D721Med (cell line): Measurements from ENCODE around the gene SLC13A4.
A peak's percentile ranks its signal among the peaks of the same experiment; 100 is the strongest.

ENCODE experiments used
- DNase-seq: peaks from one replicate; pipeline ENCODE4 v3.0.0; 2011; ENCODE audit warnings: low spot score; ENCODE audit not compliant: insufficient read length
- FAIRE-seq: peaks from 2 replicates; lab custom pipeline; 2011; peaks lifted over from hg19 to GRCh38; lab: Jason Lieb, UNC
- CTCF ChIP-seq: IDR thresholded peaks from 2 replicates; pipeline ENCODE4 v1.5.1; 2012; ENCODE audit warnings: mild to moderate bottlenecking, control low read depth; ENCODE audit not compliant: insufficient read depth; ENCODE audit errors: missing control alignments

The SLC13A4 gene

GRCh38 chr7:135662373-135663114 is 65.4 kb downstream of the SLC13A4 start, which contains the start of gene STMP1:
TSS of gene STMP1 (plus strand) at chr7:135662514.
- TF ChIP-seq CTCF, result peak; percentile 50
- peak; percentile 82 for DNase-seq
- no peak for FAIRE-seq

GRCh38 chr7:135662123-135662372 is 65.9 kb downstream of the SLC13A4 start:
- DNase-seq (no peak), FAIRE-seq (no peak)
- no peak for TF ChIP-seq CTCF

GRCh38 chr7:135661311-135662122 is 66.5 kb downstream of the SLC13A4 start:
- DNase-seq, result no peak
- TF ChIP-seq CTCF, result no peak
- FAIRE-seq, result no peak

GRCh38 chr7:135659159-135659846 is 68.7 kb downstream of the SLC13A4 start:
- TF ChIP-seq CTCF, result no peak
- FAIRE-seq, result no peak
- DNase-seq, result no peak

GRCh38 chr7:135658564-135658963 is 69.4 kb downstream of the SLC13A4 start:
- no peak for FAIRE-seq
- no peak for DNase-seq
- no peak for TF ChIP-seq CTCF

- no peak for TF ChIP-seq CTCF
- DNase-seq, result no peak
- FAIRE-seq, result no peak
These were observed 74.5 kb downstream of the SLC13A4 start for GRCh38 chr7:135653340-135654080.
